Endodermal cell (in vitro differentiated cells): ENCODE data around the gene BFAR. TPM values are rescaled to one million over a fixed set of nuclear protein-coding genes. Genes with fewer than 3 reads are reported as not detected.

Experiments used
- DNase-seq: peaks from one replicate; pipeline ENCODE4 v3.0.0-alpha.2; 2017
- H3K27ac ChIP-seq: 2 replicates; pipeline ENCODE4 v1.5.1; 2013; ENCODE audit warnings: mild to moderate bottlenecking, low read depth, low read length, moderate library complexity
- H3K27me3 ChIP-seq: 2 replicates; pipeline ENCODE4 v1.6.1; 2013; ENCODE audit warnings: mild to moderate bottlenecking, low read length, moderate library complexity; ENCODE audit not compliant: insufficient read depth, control insufficient read depth, poor library complexity, severe bottlenecking
- H3K36me3 ChIP-seq: 2 replicates; pipeline ENCODE4 v1.7.0; 2013; ENCODE audit warnings: mild to moderate bottlenecking, low read length, moderate library complexity; ENCODE audit not compliant: control insufficient read depth, insufficient read depth
- H3K4me1 ChIP-seq: one replicate; pipeline ENCODE4 v1.7.0; 2013; ENCODE audit warnings: low read length; ENCODE audit not compliant: control insufficient read depth, insufficient read depth
- H3K4me3 ChIP-seq: 2 replicates; pipeline ENCODE4 v1.5.1; 2013; ENCODE audit warnings: mild to moderate bottlenecking, low read length, moderate library complexity
- H3K9ac ChIP-seq: 2 replicates; pipeline ENCODE4 v1.6.1; 2013; ENCODE audit warnings: mild to moderate bottlenecking, low read length, moderate library complexity; ENCODE audit not compliant: poor library complexity, severe bottlenecking; ENCODE audit errors: extremely low read depth
- H3K9me3 ChIP-seq: 2 replicates; pipeline ENCODE4 v1.6.1; 2013; ENCODE audit warnings: mild to moderate bottlenecking, low read length, moderate library complexity; ENCODE audit not compliant: control insufficient read depth
- H3K27ac Mint-ChIP-seq: 2 replicates; pipeline ENCODE4 v1.8.0; 2020; ENCODE audit warnings: mixed read lengths
- H3K27me3 Mint-ChIP-seq: 2 replicates; pipeline ENCODE4 v1.8.0; 2021; ENCODE audit warnings: mild to moderate bottlenecking, mixed read lengths; ENCODE audit not compliant: insufficient read depth
- H3K36me3 Mint-ChIP-seq: 2 replicates; pipeline ENCODE4 v1.8.0; 2020; ENCODE audit warnings: low read depth, mixed read lengths
- H3K4me1 Mint-ChIP-seq: 2 replicates; pipeline ENCODE4 v1.8.0; 2020; ENCODE audit warnings: mixed read lengths
- H3K4me3 Mint-ChIP-seq: 2 replicates; pipeline ENCODE4 v1.8.0; 2020; ENCODE audit warnings: mild to moderate bottlenecking, moderate library complexity, mixed read lengths
- H3K9me3 Mint-ChIP-seq: 2 replicates; pipeline ENCODE4 v1.8.0; 2020; ENCODE audit warnings: mild to moderate bottlenecking, mixed read lengths
- CTCF ChIP-seq: fragments of 200-600 bp; sonication (generic); conservative IDR thresholded peaks from 2 replicates; pipeline ENCODE4 v1.5.0; 2021; ENCODE audit warnings: antibody characterized with exemption, mild to moderate bottlenecking
- WGBS, 2 experiments: methylation state at CpG; one replicate each; pipeline versions ENCODE4 v1.1.5 to v1.1.7; 2013; ENCODE audit warnings: missing lambda C conversion rate in 2 of 2, mixed read lengths in 1 of 2; ENCODE audit not compliant: insufficient coverage in 1 of 2, insufficient read length in 1 of 2; 5-methylcytosine and 5-hydroxymethylcytosine counted together
- long read RNA-seq, 4 experiments: library from polyadenylated mRNA in 2 of 4; library from RNA in 1 of 4; library from capped mRNA in 1 of 4; stranded (forward) in 3 of 4; unstranded in 1 of 4; transcript quantifications; one replicate each; pipeline ENCODE4 v2.0.0, GENCODE V29; 2020 to 2021; ENCODE audit warnings: inconsistent platforms in 1 of 4
- polyA plus RNA-seq, 2 experiments: library from polyadenylated mRNA; stranded (reverse); fragments of 50-300 nt; gene quantifications; one replicate each; pipeline ENCODE4 v1.2.3, GENCODE V29; 2013
- total RNA-seq, 2 donors: library from RNA; stranded (reverse); fragmentation: NEBNext Ultra II Directional in 1 of 2; extraction: Animal tissue kit (Norgen Biotek cat#: 25700) in 1 of 2; gene quantifications; 2 replicates in 1 of 2; 3 replicates in 1 of 2; pipeline ENCODE4 v1.2.1, GENCODE V29; 2021

BFAR gene
- total RNA-seq, result 10 to 100 TPM; 60.1 to 73.3 TPM
- polyA plus RNA-seq (2013, experiment 1 of 2), result 59.2 TPM
- polyA plus RNA-seq (2013, experiment 2 of 2), result 54.5 TPM
- long read RNA-seq, experiment 1, transcript BFAR-201 (8 exons, 3,039 nt), result major isoform, 5 of 24 reads
- long read RNA-seq, experiment 1, partial matches to known transcripts, result 7 of 24 reads
- long read RNA-seq, experiment 1, other reads (novel, unspliced or antisense), result 9 of 24 reads
- long read RNA-seq, experiment 2, transcript BFAR-201 (8 exons, 3,039 nt), result major isoform, 34 of 63 reads
- long read RNA-seq, experiment 2, transcript BFAR-203 (4 exons, 1,414 nt), result minor isoform, 12 of 63 reads
- long read RNA-seq, experiment 2, partial matches to known transcripts, result 8 of 63 reads
- long read RNA-seq, experiment 2, other reads (novel, unspliced or antisense), result 9 of 63 reads
- long read RNA-seq, experiment 3, transcript BFAR-201 (8 exons, 3,039 nt), result major isoform, 264 of 357 reads
- long read RNA-seq, experiment 3, transcript BFAR-203 (4 exons, 1,414 nt), result minor isoform, 21 of 357 reads
- long read RNA-seq, experiment 3, transcript BFAR-207 (6 exons, 1,662 nt), result minor isoform, 6 of 357 reads
- long read RNA-seq, experiment 3, partial matches to known transcripts, result 13 of 357 reads
- long read RNA-seq, experiment 3, other reads (novel, unspliced or antisense), result 52 of 357 reads
- long read RNA-seq, experiment 4, transcript BFAR-210 (3 exons, 1,177 nt), result minor isoform, 7 of 298 reads
- long read RNA-seq, experiment 4, transcript BFAR-203 (4 exons, 1,414 nt), result major isoform, 51 of 298 reads
- long read RNA-seq, experiment 4, transcript BFAR-201 (8 exons, 3,039 nt), result minor isoform, 40 of 298 reads
- long read RNA-seq, experiment 4, partial matches to known transcripts, result 188 of 298 reads
- long read RNA-seq, experiment 4, other reads (novel, unspliced or antisense), result 10 of 298 reads

GRCh38 chr16:14632693-14633569, at the start of gene BFAR:
Gene BFAR, plus strand, starts transcription at chr16:14632951. Its CDS starts 11,396 bp downstream, at chr16:14644347.
- H3K9me3 Mint-ChIP-seq, result no peaks in the 10 kb centered on the region
- Histone ChIP-seq H3K4me3 (peak within 1 kb of the TSS; percentile 95), H3K36me3 (peaks cover 23% of the 10 kb centered on the region), H3K27me3 (no peaks in the 10 kb centered on the region), H3K9ac (peak within 1 kb of the TSS; percentile 87), H3K27ac (peak within 1 kb of the TSS; percentile 69), H3K9me3 (no peaks in the 10 kb centered on the region), H3K4me1 (peaks cover 11% of the 10 kb centered on the region)
- H3K27me3 Mint-ChIP-seq, result no peaks in the 10 kb centered on the region
- peaks cover 41% of the 10 kb centered on the region for H3K4me1 Mint-ChIP-seq
- H3K27ac Mint-ChIP-seq, result peak within 1 kb of the TSS; percentile 98
- H3K36me3 Mint-ChIP-seq, result peaks cover 18% of the 10 kb centered on the region
- 0% methylated on average over 24 to 69 of the region's 69 CpGs for WGBS, 2 experiments
- DNase-seq, result peak; percentile 99
- peak within 1 kb of the TSS; percentile 97 for H3K4me3 Mint-ChIP-seq
- TF ChIP-seq CTCF, result no peak

GRCh38 chr16:14585287-14585686, 47.5 kb upstream of the BFAR start:
- H3K4me1 ChIP-seq, result no peaks in the 10 kb centered on the region
- Mint-ChIP-seq H3K27ac (no peak overlapping the region), H3K4me1 (peaks cover 1% of the 10 kb centered on the region), H3K9me3 (no peaks in the 10 kb centered on the region), H3K27me3 (no peaks in the 10 kb centered on the region), H3K36me3 (peaks cover 68% of the 10 kb centered on the region), H3K4me3 (no peak overlapping the region)
- no peaks in the 10 kb centered on the region for H3K27me3 ChIP-seq
- DNase-seq, result no peak
- no peak overlapping the region for H3K9ac ChIP-seq
- H3K36me3 ChIP-seq, result peaks cover 97% of the 10 kb centered on the region
- H3K9me3 ChIP-seq, result no peaks in the 10 kb centered on the region
- H3K4me3 ChIP-seq, result no peak overlapping the region
- 79 to 100% methylated on average over 2 to 3 of the region's 3 CpGs for WGBS, 2 experiments
- TF ChIP-seq CTCF, result no peak
- H3K27ac ChIP-seq, result no peak overlapping the region
